GM18867 (cell line): ENCODE measurements around the gene STMP1.
"Not testable (repeated sequence)": the region's sequence is repeated elsewhere in the genome, so short reads cannot be mapped to it uniquely, and the experiment has no call there.

Experiments used
- ATAC-seq: cut with Tn5 transposase; IDR thresholded peaks from one replicate; pipeline ENCODE4 v1.9.1; 2021; ENCODE audit warnings: mild to moderate bottlenecking, moderate library complexity; ENCODE audit not compliant: unreplicated experiment

The STMP1 gene

GRCh38 chr7:135664046-135664589, 1.8 kb downstream of the STMP1 start:
- no peak for ATAC-seq

- no peak for ATAC-seq
Measured at GRCh38 chr7:135665042-135665441, 2.7 kb downstream of the STMP1 start.

GRCh38 chr7:135666156-135666555, 3.8 kb downstream of the STMP1 start:
- ATAC-seq: no peak

GRCh38 chr7:135666846-135667245, 4.5 kb downstream of the STMP1 start:
- no peak for ATAC-seq

- not testable (repeated sequence) for ATAC-seq
Measured at GRCh38 chr7:135667626-135668025, 5.3 kb downstream of the STMP1 start.

- ATAC-seq: not testable (repeated sequence)
Measured at GRCh38 chr7:135668852-135669395, 6.6 kb downstream of the STMP1 start.

GRCh38 chr7:135669774-135670173, 7.5 kb downstream of the STMP1 start:
- no peak for ATAC-seq

- no peak for ATAC-seq
Measured at GRCh38 chr7:135670179-135670578, 7.9 kb downstream of the STMP1 start.

GRCh38 chr7:135672560-135673359, 10.4 kb downstream of the STMP1 start:
- ATAC-seq: peak; percentile 85

GRCh38 chr7:135673360-135673706, 11.0 kb downstream of the STMP1 start:
- no peak for ATAC-seq

- no peak for ATAC-seq
Measured at GRCh38 chr7:135678612-135679575, 16.6 kb downstream of the STMP1 start.

- ATAC-seq: no peak
Measured at GRCh38 chr7:135681762-135682161, 19.4 kb downstream of the STMP1 start.

GRCh38 chr7:135682191-135682590, 19.9 kb downstream of the STMP1 start:
- no peak for ATAC-seq

GRCh38 chr7:135683609-135684008, 21.3 kb downstream of the STMP1 start:
- ATAC-seq: no peak

GRCh38 chr7:135684136-135684535, 21.8 kb downstream of the STMP1 start:
- ATAC-seq: no peak

GRCh38 chr7:135684699-135685098, 22.4 kb downstream of the STMP1 start:
- no peak for ATAC-seq

GRCh38 chr7:135685306-135686084, 23.2 kb downstream of the STMP1 start:
- no peak for ATAC-seq

GRCh38 chr7:135687466-135687865, 25.2 kb downstream of the STMP1 start:
- ATAC-seq: no peak

- no peak for ATAC-seq
Measured at GRCh38 chr7:135690566-135690965, 28.3 kb downstream of the STMP1 start.

- ATAC-seq: no peak
Measured at GRCh38 chr7:135692055-135692454, 29.7 kb downstream of the STMP1 start.
